NOMO-1 treated with dmso at 0.1 percent for 144 hours (cell line): ENCODE results near the gene HINT2.
A peak's percentile ranks its signal among the peaks of the same experiment; 100 is the strongest.

ENCODE experiments used
- DNase-seq: peaks from one replicate; lab custom pipeline; 2025; ENCODE audit not compliant: unreplicated experiment; lab: John Stamatoyannopoulos, UW

The HINT2 gene

DNA sequence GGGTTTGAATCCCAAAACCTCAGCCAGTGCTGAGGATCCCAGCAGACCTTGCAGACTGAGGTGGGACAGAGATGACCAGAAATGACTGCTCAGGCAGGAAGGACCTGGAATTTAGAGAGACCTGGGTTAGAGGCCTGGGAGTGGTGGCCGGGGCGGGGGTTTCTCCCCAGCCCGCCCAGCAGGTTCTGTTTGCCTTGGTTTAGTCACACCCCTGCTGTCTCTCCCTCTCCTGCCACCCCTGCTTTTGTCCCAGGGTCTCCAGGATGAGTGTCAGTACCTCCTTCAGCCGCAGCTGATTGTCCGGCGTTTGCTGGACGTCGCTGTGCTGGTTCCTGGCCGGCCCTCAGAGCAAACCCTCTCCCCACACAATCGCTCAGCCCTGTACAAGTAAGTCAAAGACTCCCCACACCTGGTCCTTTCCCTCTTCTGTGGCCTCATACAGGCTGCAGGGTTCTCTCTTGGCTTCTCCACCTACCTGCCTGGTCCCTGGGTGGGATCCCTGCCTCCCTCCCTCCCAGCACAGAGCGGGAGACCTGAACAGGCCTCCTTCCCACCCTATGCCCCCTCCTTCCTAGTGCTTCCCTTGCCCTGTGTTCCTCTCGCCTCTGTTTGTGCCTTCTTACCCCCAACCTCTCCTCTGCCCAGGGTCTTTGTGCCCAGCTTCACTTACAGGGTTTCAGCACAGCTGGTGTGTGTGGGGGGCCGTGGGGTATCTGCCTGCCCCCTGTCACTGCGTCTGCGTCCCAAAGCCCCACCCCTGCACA, 26.2 kb upstream of the HINT2 start:
- DNase-seq, result no peak

DNA sequence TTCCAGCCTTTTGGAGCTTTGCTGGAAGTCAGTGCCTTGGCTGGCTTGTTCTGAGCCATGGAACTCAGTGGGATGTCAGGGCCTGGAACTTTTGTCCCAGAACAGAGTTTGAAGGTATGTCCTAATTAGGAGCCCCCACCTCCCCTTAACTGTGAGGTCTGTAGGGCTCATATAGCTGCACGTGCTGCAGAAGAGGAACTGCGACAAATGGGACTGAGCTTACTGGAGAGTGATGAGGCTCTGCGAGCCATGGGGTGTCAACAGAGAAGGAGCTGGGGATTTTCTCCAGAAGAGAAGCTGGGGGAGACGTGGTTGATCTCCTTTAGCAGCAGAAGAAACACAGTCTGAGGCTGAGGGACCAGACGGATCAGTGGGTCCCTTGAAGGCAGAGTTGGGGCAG, 25.1 kb upstream of the HINT2 start:
- DNase-seq, result no peak

DNA sequence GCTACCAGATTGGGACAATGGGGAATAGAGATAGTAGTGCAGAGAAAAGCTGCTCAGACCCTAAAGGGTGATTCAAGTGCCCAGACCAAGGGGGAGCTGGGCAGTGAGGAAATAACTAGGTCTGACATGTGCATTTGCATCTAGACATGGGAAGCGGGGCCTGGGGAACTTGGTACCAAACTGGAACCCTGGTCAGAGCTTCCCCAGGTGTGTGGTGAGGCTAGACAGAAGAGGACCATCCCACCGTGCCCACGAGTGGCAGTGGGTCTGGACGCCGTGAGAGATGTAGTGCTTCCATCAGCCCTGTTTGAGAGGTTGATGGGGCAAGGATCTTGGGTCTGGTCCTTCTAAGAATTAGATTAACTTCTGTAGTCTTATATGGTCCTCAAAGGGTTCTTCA, 21.8 kb upstream of the HINT2 start:
- no peak for DNase-seq

DNA sequence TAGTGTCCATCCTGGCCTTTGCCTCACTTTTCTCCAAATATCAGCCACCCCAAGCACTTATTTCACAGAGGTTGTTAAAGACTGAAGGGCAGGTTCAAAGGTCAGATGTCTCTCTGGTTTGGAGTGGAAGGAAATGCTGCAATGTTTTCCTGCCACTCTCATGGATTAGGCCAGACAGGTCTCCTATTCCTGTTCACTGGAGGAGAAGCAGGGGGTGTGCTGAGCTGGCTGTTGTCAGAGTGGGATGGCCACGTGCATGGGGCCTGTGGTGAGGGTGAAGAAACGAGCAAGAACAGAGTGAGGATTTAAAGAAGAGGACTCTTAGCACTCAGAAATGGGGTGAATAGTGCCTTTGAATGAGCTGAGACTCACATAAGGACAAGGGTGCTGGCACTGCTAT, 20.9 kb upstream of the HINT2 start:
- DNase-seq, result no peak

DNA sequence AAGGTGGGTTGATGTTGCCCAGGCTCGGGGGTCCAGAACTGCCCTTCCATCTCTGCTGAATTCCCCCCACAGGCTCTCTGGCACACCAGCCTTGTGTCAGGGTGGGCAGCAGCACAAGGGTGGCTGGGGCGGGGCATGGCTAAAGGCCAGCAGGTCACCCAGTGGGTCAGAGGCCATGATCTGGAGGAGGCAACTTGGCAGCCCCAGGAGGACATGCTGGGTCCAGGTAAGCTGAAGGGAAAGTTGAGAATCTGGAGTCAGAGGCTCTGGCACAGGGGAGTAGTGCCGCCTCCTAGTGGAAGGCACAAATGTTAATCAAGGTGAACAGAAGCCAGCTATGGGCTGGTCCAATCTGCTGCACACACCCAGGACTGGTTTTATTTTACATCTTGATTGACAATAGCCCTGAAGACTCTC, 20.4 kb upstream of the HINT2 start:
- DNase-seq, result no peak

DNA sequence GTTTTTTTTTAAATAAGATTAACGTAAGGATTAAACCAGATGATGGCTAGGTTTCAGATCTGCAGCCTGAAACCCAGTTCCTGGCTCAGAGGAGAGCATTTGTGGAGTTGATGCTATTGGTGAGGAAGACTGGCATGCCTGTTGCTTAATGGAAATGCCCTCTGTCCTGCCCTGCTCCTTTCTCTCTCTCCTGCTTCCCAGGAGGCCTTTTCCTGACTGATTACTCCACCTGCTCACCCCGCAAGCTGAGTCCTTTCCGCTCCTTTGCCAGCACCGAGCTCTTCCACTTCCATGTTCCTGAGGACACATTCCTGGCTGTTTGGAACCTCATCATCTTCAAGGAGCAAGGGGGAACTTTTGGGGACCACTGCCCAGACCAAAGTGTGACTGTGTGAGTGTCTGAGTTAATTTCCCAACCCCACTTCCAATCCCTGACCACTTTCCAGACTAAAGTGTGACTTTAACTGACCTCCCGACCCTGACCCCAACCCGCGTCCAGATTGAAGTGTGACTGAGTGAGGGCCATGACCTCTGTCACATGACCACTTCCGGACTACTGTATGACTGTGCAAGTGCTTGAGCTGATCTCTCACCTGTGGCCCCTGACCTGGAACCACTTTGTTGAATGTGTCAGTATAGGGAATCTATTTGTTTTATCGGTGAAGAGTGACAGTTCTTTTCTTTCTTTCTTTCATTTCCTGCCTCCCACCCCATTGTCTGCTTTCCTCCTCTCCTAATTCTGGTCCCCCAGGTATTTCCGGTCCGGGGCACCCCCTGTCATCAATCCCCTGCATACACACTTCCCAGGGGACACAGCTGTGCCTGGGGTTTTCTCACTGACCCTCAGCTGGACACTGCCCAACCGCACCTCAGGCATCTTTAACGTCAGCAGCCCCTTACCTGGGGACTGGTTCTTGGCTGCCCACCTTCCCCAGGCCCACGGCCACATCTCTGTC, 19.7 kb upstream of the HINT2 start:
- no peak for DNase-seq

DNA sequence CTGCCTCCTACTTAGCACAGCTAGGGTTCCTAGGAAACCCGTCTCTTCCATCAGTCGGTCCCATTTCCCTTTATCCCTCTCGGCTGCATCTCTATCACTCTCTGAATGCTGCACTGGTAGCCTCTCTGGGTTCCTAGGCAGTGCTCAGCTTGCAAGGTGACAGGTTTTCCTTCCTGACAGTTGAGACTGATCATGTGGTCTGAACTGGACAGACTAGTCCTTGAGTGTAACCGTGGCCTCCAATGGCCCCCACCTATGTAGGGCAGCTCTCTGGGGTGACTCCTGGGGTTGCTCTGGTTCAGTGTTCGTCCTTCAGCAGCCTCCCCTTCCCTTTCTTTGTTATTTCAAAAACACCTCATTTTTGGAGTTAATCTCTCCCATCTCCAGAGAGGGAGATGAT, 18.0 kb upstream of the HINT2 start:
- DNase-seq, result no peak

DNA sequence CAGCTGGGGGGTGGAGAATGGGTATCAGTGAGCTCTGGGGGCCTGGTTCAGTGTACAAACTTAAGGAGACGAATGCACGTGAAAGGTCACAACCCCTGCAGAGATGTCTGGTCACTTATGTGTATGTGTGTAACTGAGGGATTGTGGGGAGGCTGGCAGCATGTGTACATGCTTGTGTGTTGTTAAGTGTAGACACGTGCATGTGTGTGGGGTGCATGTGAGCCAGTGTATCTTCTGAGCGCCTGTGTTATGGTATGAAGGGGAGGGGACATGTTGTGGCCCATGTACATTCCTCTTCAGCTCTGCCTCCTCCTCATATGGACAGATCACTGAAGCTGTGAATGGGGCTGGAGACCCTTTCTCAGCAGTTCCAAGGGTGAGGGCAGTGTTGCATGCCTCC, 16.2 kb upstream of the HINT2 start:
- DNase-seq, result no peak

DNA sequence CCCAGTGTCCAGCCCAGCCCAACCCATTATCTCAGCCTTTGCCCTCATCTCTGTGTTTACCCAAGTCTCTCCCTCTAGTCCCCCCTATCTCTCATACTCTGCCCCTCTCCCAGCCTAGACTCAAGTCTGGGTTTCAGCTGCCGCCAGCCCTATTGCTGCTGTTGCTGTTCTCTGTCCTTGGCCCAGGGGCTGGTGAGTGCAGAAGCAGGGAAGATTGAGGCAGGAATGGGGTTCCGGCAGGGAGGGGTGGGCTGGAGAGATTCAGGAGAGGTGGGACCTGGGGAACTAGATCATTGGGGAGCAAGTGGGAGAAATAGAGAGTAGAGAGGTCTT, 14.9 kb upstream of the HINT2 start:
- DNase-seq, result no peak

DNA sequence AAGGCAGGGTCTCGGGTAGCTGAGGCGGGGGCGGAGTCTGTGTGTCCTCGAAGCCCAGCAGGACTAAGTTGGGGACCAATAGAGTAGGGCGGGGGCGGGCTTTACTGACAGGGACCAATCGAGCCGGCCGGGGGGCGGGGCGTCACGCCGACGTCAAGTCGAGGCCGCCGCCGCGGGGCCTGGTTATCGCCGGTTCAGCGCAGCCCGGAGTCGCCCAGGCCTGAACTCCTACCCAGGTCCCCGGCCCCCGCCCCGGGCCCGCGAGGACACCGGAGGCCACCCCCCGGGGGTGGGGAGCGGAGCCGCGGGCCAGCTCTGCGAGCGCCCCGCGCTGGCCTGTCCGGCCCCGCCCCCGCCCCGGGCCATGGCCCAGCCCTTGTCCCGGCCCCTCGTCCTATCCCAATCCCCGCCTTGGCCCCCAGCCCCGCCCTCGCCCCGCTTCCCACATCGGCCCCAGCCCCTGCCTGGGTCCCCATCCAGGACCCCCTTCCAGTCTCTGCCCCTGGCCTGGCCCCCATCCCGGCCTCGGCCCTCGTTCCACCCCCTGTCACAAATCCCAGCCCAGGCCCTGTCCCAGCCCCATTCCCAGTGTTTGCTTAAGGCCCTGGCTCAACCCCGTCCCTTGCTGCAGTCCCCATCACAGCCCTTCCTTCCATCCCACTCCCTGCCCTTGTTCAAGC, 14.4 kb upstream of the HINT2 start, which contains the start of gene TMEM8B:
TMEM8B (plus strand) TSS at position 145 of the 680 bp plus-strand sequence; CDS start at position 365, 220 bp downstream.
- peak; percentile 88 for DNase-seq

DNA sequence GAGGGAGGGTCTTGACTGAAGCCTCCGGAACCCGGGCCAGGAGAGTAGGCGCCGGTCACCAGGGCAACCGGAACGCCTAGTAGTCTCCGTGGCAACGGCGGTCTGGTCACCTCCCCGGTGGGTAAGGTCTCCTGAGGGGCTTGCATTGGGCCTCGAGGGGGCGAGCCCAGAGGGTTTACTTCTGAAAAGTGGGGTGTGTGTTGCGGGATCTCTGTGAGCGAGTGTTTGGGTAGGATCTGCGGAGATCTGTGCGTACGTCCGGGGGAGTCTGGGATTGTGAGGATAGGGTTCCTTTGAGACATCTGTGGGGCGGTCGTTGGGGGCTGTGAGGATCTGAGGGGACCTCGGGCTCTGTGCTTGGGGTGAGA, 13.9 kb upstream of the HINT2 start, which contains the start of gene FAM221B:
FAM221B (minus strand) TSS at position 17 of the 368 bp plus-strand sequence. CDS start 2,571 bp downstream, outside the sequence.
- no peak for DNase-seq

DNA sequence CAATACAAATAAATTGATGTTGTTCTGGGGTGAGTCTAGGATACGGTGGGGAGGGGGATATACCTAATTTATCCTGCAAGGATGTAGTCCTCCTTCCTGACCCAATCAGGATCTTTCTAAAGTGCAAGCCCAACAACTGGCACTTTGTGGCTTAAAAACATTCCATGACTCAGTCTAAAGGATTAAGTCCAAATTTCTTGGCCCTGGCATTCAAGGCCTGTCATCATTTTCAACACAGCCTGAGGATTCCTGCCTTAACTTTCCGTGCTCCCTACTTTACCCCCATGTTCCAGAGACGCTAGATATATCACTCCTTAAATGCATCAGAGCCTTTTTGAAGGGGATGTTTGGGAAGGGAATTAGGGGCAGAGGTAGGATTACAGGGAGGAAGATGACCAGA, 12.6 kb upstream of the HINT2 start:
- DNase-seq, result no peak

DNA sequence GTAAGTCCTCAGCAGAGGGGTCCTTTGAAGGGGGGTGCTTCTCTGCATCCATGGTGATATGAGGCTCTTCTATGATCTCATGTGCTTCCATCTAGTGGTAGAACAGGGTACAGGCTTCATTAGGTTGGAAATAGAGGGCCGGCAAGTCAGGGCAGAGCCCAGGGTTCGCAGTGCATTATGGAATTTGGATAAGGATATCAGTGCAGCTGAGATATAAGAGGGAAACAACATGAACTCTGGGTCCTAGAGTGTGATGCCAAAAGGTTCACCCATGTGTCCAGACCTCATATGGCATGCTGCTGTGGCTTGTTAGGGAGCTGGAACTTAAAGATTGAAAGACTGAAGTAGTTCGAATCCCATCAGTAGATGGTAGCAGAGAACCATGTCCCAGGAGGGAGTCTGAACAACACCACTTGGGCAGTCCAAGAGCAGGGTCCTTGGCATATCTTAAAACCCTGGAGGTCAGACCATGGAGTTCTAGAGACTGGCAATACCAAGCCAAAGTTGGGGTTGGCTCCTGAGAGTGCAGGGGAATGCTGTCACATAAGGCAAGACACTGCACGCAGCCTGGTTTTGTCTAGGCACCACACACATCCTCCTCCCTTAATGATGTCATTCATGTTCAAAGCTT, 11.3 kb upstream of the HINT2 start:
- peak; percentile 50 for DNase-seq

DNA sequence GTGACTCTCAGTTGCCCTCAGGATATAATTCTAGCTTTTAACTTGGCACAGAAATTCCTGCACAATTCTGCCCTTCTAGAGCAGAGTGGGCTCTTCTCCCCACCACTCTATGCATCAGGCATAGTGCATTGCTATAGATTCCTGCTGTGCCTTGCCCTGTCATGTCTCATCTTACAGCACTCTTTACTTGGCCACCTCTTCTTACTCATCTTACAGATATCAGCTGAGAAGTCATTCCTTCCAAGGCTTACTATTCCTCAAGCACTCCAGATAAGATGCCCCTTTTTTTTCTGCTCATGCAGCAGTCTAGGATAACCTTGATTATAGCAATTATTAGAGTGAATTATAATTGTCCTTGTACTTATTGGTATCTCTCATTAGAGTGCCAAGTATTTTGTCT, 8.1 kb upstream of the HINT2 start:
- DNase-seq, result no peak

DNA sequence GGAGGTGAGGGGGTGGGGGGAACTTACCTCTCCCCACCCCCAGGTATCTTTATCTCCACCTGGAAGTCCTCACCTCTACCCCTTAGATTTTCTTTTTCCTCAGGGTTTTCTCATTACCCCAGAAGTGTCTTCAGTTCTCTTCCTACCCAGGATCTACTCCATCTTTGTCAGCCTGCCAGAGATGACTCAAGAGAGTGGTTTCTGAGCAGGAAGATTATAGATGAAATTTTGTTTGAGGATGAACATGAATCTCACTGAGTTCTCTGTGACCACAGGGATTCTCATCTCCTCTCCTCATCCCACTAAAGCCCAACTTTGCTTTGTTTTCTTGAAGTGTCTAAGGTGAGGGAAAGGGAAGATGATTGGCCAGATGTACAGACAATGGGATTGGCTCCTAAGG, 5.2 kb upstream of the HINT2 start:
- DNase-seq, result no peak

DNA sequence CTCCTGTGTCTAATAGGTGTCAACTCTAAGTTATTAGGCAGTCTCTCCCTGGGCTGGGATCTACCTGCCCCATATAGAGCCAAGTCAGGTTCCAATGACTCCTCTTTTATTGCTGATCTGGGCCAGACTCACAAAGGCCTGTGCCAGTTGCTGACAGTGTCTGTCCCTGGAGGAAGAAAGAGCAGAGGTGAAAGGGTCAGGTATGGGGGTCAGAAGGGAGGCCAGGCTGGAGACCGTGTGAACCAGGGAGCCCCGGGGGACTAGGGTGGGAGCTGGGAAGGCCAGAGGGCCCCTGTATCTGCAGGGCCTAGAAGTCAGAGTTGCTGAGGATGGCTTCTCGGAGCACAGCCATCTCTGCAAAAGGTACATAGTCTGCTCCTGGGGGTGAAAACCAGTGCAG, 3.5 kb upstream of the HINT2 start:
- DNase-seq, result no peak

DNA sequence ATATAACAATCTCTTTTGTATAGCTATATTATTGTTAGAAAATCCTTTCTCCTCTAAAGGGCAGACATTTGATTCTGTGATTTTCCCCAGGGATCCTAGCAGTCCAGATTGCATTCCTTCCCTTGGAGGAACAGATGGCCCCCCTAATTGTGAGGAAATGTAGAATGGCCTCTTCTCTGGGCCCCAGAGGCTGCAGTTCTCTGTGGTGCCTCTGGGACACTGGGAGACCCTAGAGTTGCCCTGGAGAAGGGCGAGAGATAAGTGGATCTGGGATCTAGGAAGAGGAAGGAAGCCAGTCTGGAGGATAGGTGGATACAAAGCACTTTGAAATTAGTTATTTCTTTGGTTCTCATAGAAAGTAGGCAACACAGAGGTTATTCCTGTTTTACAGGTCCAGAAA, 1.9 kb upstream of the HINT2 start:
- DNase-seq, result no peak

DNA sequence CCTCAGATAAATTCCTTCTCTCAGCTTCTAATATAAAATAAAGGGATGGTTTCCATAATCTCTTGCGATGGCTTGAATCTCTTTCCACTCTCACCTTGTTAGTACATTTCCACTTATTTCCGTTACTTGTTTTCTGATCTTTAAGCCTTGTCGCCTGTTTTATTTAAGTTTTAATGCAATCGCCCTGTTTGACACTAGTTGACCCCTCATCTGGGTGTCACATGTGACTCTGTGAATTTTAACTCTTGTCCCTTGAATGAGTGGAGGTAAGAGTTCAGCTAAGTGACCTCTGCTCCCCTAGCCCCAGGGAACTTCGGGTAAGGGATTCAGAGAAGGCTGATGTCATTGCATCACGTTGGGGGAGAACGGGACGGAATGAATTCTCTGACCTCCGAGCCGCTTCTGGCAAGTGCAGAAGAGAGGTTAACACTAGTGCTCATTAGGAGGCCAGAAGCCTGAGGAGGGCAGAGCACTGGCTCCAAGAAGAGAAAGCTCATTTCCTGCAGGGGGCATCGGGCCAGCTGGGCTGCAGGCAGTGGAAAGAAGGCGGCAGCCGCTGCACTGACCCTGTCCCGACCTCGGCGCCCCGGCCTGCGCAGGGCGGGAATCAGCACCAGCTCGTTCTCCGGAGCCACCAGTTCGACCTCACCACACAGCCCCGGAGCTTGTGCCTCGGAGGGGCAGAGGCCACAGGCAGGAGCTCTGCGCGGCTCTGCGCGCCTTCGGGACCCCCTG, 569 bp downstream of the HINT2 start:
- peak; percentile 86 for DNase-seq

DNA sequence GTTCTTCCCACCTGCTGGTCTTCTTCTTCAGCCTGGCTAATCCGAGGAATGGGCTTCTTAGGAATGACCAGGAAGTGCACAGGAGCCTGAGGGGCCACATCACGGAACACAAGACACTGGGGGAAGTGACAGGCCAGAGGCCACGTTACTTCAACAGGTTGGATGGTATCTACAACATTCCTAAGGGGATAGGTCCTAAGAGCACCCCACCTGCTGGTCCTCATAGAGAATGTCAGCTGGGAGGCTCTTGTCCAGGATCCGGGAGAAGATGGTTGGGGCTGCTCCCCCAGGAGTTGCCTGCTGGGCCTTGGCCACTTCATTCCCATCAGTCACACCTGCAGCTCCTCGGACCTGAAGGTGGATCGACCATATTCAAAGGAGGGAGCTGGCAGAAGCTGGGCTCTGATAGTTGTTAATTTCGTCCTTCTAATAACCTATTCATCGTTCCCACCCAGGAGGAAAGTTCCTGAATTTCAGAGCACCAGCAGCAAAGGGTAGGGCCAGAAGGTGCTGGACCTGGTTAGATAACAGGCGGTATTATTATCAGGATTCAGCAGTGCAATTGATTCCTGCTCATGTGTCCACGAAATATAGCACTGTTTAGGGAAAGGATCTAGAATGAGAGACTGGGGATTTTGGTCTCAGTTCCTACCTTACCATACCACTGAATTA, 1.3 kb downstream of the HINT2 start:
- no peak for DNase-seq

DNA sequence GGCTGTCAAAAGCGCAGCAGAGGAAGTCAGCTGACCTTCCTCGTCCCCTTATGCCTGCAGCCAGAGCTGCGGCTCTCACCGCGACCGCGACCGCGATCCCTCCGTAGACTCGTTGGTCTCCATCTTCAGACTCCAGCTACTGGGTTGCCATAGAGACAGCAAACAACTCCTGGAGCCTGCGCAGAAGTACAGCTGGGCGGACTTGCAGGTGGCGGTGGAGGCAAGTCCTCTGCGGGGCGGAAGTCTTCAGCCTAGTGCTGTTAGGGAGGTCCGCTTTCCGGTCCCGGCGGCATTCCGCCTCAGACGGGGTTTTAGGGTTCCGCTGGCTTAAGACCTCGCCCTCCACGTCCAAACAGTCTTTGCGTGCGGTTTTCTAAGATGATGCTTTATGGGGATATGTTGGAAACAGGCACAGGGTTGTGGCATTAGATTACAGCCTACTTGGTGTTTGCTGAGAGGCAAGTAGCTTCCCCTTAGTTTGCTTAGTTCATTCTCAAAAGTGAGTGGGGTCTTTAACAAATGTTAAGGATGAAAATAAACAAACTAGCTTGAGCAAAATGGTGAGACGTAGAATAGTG, 2.7 kb downstream of the HINT2 start, which contains the start of gene SPAG8:
SPAG8 (minus strand) TSS at position 238 of the 578 bp plus-strand sequence; CDS start at position 123, 115 bp downstream.
- peak; percentile 98 for DNase-seq
